DMS114 treated with DMSO at 0.1 percent for 48 hours (cell line): Measurements from ENCODE around the gene HECTD4.
A peak's percentile ranks its signal among the peaks of the same experiment; 100 is the strongest.

ENCODE experiments used
- DNase-seq: peaks from one replicate; lab custom pipeline; 2025; ENCODE audit not compliant: unreplicated experiment; lab: John Stamatoyannopoulos, UW

The HECTD4 gene

GRCh38 chr12:112218150-112218549 lies 164.1 kb downstream of the HECTD4 start:
- no peak for DNase-seq

- DNase-seq, result no peak
These were observed 164.6 kb downstream of the HECTD4 start for GRCh38 chr12:112217647-112218046.

DNA sequence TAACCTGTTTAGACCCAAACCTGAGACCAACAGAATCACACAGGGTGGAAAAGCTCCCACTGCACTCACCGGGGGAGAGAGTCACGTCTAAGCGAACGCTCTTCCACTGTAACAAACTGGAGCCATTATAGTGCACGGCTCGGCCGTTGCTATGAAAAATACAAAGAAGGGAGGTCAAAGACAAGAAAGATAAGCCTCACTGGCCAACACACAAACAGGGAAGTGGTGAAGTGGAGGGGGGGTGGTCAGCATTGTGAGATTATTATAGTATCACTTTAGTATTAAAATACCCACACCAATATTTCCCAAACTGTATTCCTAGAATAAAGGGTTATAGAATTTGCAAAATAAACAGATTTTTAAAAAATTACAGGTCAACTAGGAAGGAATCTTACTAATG lies 166.0 kb downstream of the HECTD4 start:
- no peak for DNase-seq

GRCh38 chr12:112214064-112214463 lies 168.2 kb downstream of the HECTD4 start:
- no peak for DNase-seq

DNA sequence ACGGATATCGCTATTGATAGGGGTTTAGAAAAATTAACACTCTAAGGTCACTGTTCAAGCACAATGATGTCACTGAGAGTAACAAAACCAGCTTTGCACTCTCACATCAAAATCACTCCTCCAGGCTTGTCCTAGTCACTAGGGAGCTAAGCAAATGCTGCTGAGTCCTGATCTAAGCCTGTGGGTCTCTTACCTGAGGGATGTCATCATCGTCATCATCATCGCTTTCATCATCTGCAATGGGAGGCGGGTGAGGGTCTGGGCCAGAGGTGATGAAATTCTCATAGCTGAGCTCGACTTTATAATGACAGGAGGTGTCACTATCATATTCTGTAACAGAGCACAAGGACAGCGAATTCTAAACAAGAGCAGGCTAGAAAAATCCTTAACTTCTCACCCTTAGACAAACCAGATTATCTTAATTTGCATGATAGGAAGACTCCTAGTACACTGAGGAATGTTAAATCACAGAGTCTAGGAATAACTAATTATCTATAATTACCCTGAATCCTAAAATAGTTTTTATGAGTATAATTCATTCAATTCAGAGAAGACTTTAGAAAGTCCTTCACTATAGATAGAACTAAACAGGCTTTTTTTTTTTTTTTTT lies 173.8 kb downstream of the HECTD4 start:
- no peak for DNase-seq

- no peak for DNase-seq
These were observed 174.8 kb downstream of the HECTD4 start for GRCh38 chr12:112207397-112207924.

GRCh38 chr12:112206944-112207343 lies 175.3 kb downstream of the HECTD4 start:
- no peak for DNase-seq

GRCh38 chr12:112199136-112199535 lies 183.1 kb downstream of the HECTD4 start:
- no peak for DNase-seq

DNA sequence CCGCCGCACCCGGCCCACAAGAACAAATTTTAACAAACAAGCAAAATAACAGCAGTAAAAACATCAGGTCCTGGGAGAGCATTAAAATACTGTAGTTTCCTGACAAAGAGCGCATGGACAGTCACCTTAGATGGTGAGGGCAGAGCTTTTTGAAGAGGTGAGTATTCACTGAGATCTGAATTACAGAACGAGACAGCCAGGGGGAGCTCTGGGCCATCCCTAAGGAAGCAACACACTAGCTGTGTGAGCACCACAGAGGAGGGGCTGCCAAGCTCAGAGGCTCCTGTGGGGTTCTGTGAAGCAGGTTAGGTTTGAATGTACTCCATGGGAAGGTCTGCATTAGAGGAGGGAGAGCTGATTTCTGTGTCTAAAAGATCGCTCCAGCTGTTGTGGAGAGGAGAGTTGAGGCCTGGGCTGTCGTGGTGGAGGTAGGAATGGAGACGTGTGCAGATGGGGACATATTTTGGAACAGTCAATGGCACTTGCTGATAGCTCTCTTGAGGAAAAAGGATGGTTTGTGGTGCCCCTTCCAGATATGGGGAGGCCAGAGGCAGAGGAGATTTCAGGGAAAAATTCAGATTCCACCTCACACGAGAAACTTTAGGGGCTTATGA lies 184.0 kb downstream of the HECTD4 start:
- peak; percentile 63 for DNase-seq

- DNase-seq, result no peak
These were observed 185.9 kb downstream of the HECTD4 start for GRCh38 chr12:112196196-112196875.

DNA sequence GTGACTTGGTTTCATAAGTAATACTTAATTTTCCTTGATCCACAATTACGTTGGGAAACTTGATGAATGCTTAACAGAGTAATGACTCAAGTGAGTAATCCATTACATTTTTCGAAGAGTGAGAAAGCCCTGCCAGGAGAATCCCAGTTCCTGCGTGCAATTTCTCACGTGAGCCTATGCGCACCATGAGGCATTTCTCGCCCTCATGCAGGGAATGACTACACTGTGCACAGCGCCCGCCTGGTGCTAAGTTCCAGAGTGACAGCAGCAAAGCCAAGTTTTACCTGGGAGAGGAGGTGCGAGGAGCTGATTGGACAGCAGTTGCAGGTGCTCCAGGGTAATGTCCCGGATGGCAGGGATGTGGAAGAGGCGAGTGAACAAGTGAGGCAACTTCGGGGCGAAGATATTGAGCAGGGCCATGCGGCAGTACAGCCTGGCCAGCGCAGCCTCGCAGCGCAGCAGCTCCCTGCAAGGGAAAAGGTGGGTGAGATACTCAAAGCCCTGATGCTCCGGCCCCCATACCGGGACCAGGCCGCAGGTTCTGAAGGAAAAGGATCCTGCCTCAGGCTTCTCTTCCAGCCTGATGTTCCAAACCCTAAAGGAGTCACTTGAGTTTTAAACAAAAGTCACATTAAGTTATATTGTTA lies 187.5 kb downstream of the HECTD4 start:
- no peak for DNase-seq

DNA sequence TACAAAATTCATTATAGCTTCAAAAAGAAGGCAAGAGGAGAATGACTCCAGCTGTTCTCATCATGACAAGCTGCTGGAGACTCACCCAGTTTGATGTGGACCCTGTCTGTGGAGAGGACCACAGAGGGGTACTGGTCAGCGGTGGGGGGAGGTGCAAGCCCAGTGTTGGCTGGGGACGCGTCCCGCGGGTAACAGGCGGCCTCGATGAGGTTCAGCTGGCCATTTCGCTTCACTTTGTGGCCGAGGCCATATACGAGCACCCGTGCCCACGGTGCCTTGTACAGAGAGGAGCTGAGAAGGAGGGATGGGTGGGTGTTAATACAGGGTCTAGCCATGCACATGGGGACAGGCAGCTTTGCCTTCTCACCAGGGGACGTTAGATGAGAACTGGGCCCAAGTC lies 189.8 kb downstream of the HECTD4 start:
- DNase-seq, result no peak

- DNase-seq, result no peak
These were observed 190.3 kb downstream of the HECTD4 start for GRCh38 chr12:112191840-112192321.

- DNase-seq, result no peak
These were observed 191.0 kb downstream of the HECTD4 start for GRCh38 chr12:112191201-112191600.

GRCh38 chr12:112190231-112191025 lies 191.8 kb downstream of the HECTD4 start:
- DNase-seq, result no peak

- no peak for DNase-seq
These were observed 194.0 kb downstream of the HECTD4 start for GRCh38 chr12:112188130-112188830.

- DNase-seq, result no peak
These were observed 196.9 kb downstream of the HECTD4 start for GRCh38 chr12:112185093-112185923.

DNA sequence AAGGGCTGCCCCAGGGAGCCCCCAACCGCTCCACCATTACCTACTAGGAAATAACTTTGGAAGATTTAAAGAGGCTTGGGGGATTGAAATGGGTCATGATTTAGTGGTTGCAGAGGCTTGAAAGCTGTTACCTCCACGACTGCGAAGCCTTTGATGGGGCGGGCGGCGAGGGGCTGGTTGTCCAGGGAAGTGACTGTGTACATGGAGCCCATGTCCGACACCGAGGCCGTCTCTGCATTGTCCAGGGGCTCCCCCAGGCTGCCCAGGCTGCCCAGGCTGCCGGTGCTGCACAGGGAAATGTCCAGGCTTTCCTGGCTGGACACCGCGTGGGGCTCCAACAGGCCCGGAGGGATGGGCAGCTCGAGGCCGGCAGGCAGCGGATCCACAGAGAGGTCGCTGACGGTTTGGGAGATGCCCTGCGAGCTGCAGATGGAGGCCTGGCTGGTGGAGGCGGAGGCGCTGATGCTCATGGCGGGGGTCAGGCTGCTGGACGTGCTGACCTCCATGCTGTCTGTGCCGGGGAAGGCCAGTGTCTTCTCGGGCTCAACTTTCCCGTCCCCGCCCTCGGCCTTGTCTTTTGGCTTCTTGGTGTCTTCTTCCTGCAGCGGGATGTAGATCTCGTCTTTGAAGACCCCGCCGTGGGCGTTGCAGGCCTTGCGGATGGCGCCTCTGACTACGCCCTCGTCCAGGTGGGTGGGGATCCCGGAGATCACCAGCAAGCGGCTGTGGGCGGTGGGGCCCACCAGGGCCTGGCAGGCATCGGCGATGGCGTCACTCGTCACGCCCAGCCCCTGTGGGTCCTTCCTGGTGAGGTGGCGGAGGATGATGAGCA lies 198.0 kb downstream of the HECTD4 start:
- DNase-seq, result no peak
